Osteoblast (primary cell): Measurements from ENCODE around the gene CSF2. TPM values are rescaled to one million over a fixed set of nuclear protein-coding genes. Genes with fewer than 3 reads are reported as not detected.

Source experiments
- DNase-seq: peaks from one replicate; pipeline ENCODE4 v3.0.0; 2011; ENCODE audit warnings: low spot score, mixed read lengths; ENCODE audit not compliant: insufficient read length; ENCODE audit errors: missing footprints
- H2AFZ ChIP-seq: 2 replicates; pipeline ENCODE4 v1.6.0; 2011; ENCODE audit warnings: mild to moderate bottlenecking, low read length
- H3K27ac ChIP-seq: 2 replicates; pipeline ENCODE4 v1.5.1; 2011; ENCODE audit warnings: mild to moderate bottlenecking, low read depth, low read length, moderate library complexity
- H3K27me3 ChIP-seq: 2 replicates; pipeline ENCODE4 v1.6.0; 2012; ENCODE audit warnings: mild to moderate bottlenecking, control low read depth, inconsistent platforms, low read length, moderate library complexity; ENCODE audit not compliant: insufficient read depth
- H3K36me3 ChIP-seq: 2 replicates; pipeline ENCODE4 v1.5.1; 2011; ENCODE audit warnings: mild to moderate bottlenecking, low read length, control low read depth, moderate library complexity; ENCODE audit not compliant: insufficient read depth
- H3K4me1 ChIP-seq: 2 replicates; pipeline ENCODE4 v1.5.1; 2011; ENCODE audit warnings: mild to moderate bottlenecking, low read length, control low read depth, moderate library complexity; ENCODE audit not compliant: insufficient read depth
- H3K4me2 ChIP-seq: 2 replicates; pipeline ENCODE4 v1.6.0; 2011; ENCODE audit warnings: mild to moderate bottlenecking, low read length; ENCODE audit not compliant: insufficient read depth
- H3K4me3 ChIP-seq: fragments of 200-600 bp; sonication (generic); 3 replicates; pipeline ENCODE4 v1.5.1; 2012; ENCODE audit warnings: mild to moderate bottlenecking, low read length, inconsistent platforms; ENCODE audit not compliant: insufficient read depth
- H3K79me2 ChIP-seq: 2 replicates; pipeline ENCODE4 v1.6.0; 2012; ENCODE audit warnings: mild to moderate bottlenecking, low read length, control low read depth, inconsistent platforms; ENCODE audit not compliant: insufficient read depth
- H3K9me3 ChIP-seq: 2 replicates; pipeline ENCODE4 v1.5.1; 2011; ENCODE audit warnings: low read depth, low read length, control low read depth
- H4K20me1 ChIP-seq: 2 replicates; pipeline ENCODE4 v1.6.0; 2012; ENCODE audit warnings: mild to moderate bottlenecking, low read length, control low read depth; ENCODE audit not compliant: insufficient read depth
- total RNA-seq: library from RNA; depleted of rRNA; stranded (reverse); fragments of >200 nt; gene quantifications from 2 replicates; pipeline ENCODE4 v1.2.3, GENCODE V29; 2012
- TF ChIP-seq, protein P1 (sequence below): IDR thresholded peaks from 2 replicates; pipeline ENCODE4 v1.5.1; 2011; ENCODE audit warnings: mild to moderate bottlenecking, low read depth, low read length, moderate library complexity; ENCODE audit errors: extremely low read depth

CSF2 gene
- total RNA-seq, 1 donor, result not detected

DNA sequence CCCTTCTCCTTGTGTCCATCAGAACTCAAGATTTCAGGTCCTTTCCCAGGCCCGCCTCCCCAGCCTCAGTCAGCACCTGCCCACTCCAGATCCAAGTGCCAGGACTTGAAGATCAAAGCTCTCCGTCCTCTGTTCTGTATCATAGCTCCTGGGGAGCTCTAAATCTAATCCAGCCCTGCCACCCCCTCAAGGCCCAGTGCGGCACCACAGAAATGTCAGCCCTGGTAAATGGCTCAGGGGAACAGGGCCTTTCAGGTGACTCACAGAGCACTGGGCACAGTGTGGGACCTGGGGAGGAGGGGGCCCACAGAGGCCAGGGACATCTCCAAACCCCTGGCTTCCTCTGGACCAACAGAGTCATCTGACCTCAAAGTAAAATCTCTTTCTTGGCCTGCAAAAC lies 6.0 kb downstream of the CSF2 start:
- Histone ChIP-seq H3K27ac (no peak overlapping the region), H3K9me3 (no peaks in the 10 kb centered on the region), H3K27me3 (no peaks in the 10 kb centered on the region), H3K4me3 (no peak overlapping the region), H2AFZ (no peak overlapping the region), H3K79me2 (no peaks in the 10 kb centered on the region), H3K36me3 (no peaks in the 10 kb centered on the region), H3K4me2 (no peak overlapping the region), H3K4me1 (peaks cover 3% of the 10 kb centered on the region), H4K20me1 (no peaks in the 10 kb centered on the region)
- peak; percentile 49 for DNase-seq
- TF ChIP-seq, protein P1, sequence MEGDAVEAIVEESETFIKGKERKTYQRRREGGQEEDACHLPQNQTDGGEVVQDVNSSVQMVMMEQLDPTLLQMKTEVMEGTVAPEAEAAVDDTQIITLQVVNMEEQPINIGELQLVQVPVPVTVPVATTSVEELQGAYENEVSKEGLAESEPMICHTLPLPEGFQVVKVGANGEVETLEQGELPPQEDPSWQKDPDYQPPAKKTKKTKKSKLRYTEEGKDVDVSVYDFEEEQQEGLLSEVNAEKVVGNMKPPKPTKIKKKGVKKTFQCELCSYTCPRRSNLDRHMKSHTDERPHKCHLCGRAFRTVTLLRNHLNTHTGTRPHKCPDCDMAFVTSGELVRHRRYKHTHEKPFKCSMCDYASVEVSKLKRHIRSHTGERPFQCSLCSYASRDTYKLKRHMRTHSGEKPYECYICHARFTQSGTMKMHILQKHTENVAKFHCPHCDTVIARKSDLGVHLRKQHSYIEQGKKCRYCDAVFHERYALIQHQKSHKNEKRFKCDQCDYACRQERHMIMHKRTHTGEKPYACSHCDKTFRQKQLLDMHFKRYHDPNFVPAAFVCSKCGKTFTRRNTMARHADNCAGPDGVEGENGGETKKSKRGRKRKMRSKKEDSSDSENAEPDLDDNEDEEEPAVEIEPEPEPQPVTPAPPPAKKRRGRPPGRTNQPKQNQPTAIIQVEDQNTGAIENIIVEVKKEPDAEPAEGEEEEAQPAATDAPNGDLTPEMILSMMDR, result no peak

DNA sequence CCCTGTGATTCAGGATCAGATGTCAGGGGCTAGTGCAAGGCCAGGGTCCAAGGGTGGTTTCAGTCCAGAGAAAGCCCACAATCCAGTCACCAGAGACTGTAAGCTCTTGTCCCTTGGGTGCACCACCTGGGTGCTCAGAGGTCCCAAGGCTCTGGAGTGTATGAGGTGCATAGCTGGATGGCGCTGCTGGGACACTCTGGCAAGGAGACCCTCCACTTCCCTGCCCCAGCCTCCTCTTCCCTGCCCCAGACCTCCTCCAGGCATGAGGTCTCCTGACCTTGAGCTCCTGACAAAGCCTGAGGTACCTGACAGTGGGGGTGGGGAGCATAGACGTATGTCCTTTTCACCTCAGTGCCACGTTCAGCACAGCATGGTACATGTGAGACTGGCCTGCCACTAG lies 7.0 kb downstream of the CSF2 start:
- H3K4me2 ChIP-seq, result no peak overlapping the region
- H4K20me1 ChIP-seq, result no peaks in the 10 kb centered on the region
- TF ChIP-seq, protein P1, result no peak
- DNase-seq, result peak; percentile 19
- no peak overlapping the region for H3K27ac ChIP-seq
- H3K4me1 ChIP-seq, result peaks cover 3% of the 10 kb centered on the region
- no peaks in the 10 kb centered on the region for H3K79me2 ChIP-seq
- H3K27me3 ChIP-seq, result no peaks in the 10 kb centered on the region
- no peak overlapping the region for H3K4me3 ChIP-seq
- H3K9me3 ChIP-seq, result no peaks in the 10 kb centered on the region
- no peak overlapping the region for H2AFZ ChIP-seq
- no peaks in the 10 kb centered on the region for H3K36me3 ChIP-seq

DNA sequence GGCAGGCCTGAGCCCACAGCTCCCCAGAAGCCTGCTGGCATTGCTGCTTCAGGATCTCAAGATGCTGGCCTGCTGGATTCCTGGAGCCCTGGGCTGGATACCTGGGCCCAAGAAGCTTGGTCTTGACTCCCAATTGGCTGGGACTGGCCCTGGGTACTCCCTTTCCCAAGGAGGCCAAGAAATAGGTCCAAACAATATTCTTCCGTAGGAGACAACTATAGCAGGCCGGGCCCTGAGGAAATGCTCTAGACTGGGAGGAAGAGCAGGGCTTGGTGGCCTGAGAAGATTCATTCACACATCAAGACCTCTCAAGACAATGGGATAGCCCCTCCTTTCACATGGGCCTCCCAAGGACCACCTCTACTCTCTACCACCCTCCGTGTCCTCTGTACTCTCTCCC lies 7.9 kb downstream of the CSF2 start:
- TF ChIP-seq, protein P1, result no peak
- Histone ChIP-seq H3K27me3 (no peaks in the 10 kb centered on the region), H3K9me3 (no peaks in the 10 kb centered on the region), H4K20me1 (no peaks in the 10 kb centered on the region), H3K4me2 (no peak overlapping the region), H3K4me3 (no peak overlapping the region), H3K79me2 (no peaks in the 10 kb centered on the region), H3K4me1 (peaks cover 12% of the 10 kb centered on the region), H3K27ac (no peak overlapping the region), H2AFZ (no peak overlapping the region), H3K36me3 (no peaks in the 10 kb centered on the region)
- DNase-seq, result peak; percentile 55

DNA sequence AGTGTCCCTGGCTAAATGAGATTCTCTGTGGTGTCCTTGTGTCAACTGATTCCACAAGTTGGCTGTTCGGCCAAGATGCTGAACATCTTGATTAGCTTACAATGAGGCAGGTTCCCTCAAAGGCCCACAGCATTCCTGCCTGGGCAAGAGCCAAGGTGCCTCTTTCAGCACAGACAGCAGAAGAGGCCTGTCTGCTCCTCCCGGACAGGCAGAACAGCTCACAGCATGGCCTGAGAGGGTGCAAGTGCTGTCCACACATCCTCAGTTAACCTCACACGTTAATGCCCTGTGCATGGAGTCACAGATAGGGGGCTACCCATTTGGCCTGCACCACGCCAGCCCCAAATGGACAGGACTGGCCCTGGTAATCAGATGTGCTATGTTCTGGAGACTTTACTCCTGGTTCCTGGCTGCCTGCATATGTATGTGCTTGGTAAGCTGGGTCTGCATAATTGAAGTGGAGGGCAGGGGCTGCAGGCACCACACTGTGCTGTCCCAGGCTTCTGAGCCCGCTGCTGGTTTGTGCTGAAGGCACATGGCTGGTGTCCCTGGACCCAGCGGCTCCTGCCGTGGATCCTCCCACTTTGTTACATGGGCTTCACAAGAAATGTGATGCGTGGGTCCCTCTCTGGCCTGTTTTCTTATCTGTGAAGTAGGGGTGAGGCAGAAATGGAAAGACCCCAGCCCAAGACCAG lies 8.9 kb downstream of the CSF2 start:
- H3K4me1 ChIP-seq, result peaks cover 18% of the 10 kb centered on the region
- no peak overlapping the region for H3K27ac ChIP-seq
- no peak overlapping the region for H2AFZ ChIP-seq

More for the DNA sequence above, 8.9 kb downstream of the CSF2 start:
- no peak overlapping the region for H3K4me2 ChIP-seq
- H4K20me1 ChIP-seq, result no peaks in the 10 kb centered on the region
- peak; percentile 66 for DNase-seq
- no peaks in the 10 kb centered on the region for H3K36me3 ChIP-seq
- TF ChIP-seq, protein P1, result no peak
- H3K4me3 ChIP-seq, result no peak overlapping the region
- no peaks in the 10 kb centered on the region for H3K9me3 ChIP-seq
- no peaks in the 10 kb centered on the region for H3K27me3 ChIP-seq
- H3K79me2 ChIP-seq, result no peaks in the 10 kb centered on the region
